ENCODE data around the gene XNDC1N.
"Not testable (repeated sequence)": the region's sequence is repeated elsewhere in the genome, so short reads cannot be mapped to it uniquely, and the experiment has no call there.

- not testable (repeated sequence) for TF ChIP-seq CTCF (conservative IDR thresholded peaks at IDR 0.05); EZH2 (IDR thresholded peaks at IDR 0.05; ENCODE audit: low read depth)
Measured at GRCh38 chr11:71911321-71911985, 16.9 kb downstream of the XNDC1N start.
